Activated naive CD4-positive, alpha-beta T cell treated with anti-CD3 and anti-CD28 coated beads for 36 hours (primary cell): ENCODE data around the gene UNC13C. TPM values are rescaled to one million over a fixed set of nuclear protein-coding genes. Genes with fewer than 3 reads are reported as not detected.
A peak's percentile ranks its signal among the peaks of the same experiment; 100 is the strongest.
"Not testable (repeated sequence)": the region's sequence is repeated elsewhere in the genome, so short reads cannot be mapped to it uniquely, and the experiment has no call there.

ENCODE experiments used
- CTCF ChIA-PET: fragments of 350-600 bp; sonication (Branson Sonifier 250); formaldehyde crosslinking; loops from one replicate; lab custom pipeline; 2021; ENCODE audit warnings: antibody characterized with exemption; lab: Charles Lee
- DNase-seq: peaks from one replicate; pipeline ENCODE4 v3.0.0-alpha.2; 2020
- H3K27ac Mint-ChIP-seq: one replicate; pipeline ENCODE4 v1.8.0; 2021; ENCODE audit warnings: mild to moderate bottlenecking, mixed read lengths
- H3K27me3 Mint-ChIP-seq: one replicate; pipeline ENCODE4 v1.8.0; 2021; ENCODE audit warnings: low read depth, mixed read lengths
- H3K36me3 Mint-ChIP-seq: one replicate; pipeline ENCODE4 v1.8.0; 2021; ENCODE audit warnings: low read depth, mixed read lengths
- H3K4me1 Mint-ChIP-seq: one replicate; pipeline ENCODE4 v1.8.0; 2021; ENCODE audit warnings: low read depth, mixed read lengths
- H3K4me3 Mint-ChIP-seq: one replicate; pipeline ENCODE4 v1.8.0; 2021; ENCODE audit warnings: mild to moderate bottlenecking, moderate library complexity, mixed read lengths
- H3K9me3 Mint-ChIP-seq: one replicate; pipeline ENCODE4 v1.8.0; 2021; ENCODE audit warnings: mixed read lengths
- intact Hi-C: fragments of 100-400 bp; cut with micrococcal nuclease; formaldehyde crosslinking; loops from one replicate; pipeline ENCODE4 v1.15.1; 2023
- total RNA-seq, 2 experiments: library from RNA; stranded (reverse); gene quantifications; one replicate each; pipeline ENCODE4 v1.2.3, GENCODE V29; 2021

The UNC13C gene
- not detected for total RNA-seq

GRCh38 chr15:53978253-53978906 lies at the start of gene UNC13C:
Gene UNC13C (plus strand): TSS chr15:53978441. CDS start chr15:54012904, 34,463 bp downstream.
- DNase-seq, result peak; percentile 8
- CTCF ChIA-PET, result no interaction called here
- H3K27ac Mint-ChIP-seq, result no peak within 1 kb of the TSS
- H3K36me3 Mint-ChIP-seq, result no peaks in the 10 kb centered on the region
- H3K9me3 Mint-ChIP-seq, result no peaks in the 10 kb centered on the region
- H3K4me3 Mint-ChIP-seq, result no peak within 1 kb of the TSS
- intact Hi-C loops, result loop anchor here (5.0 kb wide), 1 partner anchor 1186 kb away; the partner anchor contains the start of gene ONECUT1
- peaks cover 31% of the 10 kb centered on the region for H3K27me3 Mint-ChIP-seq
- peaks cover 9% of the 10 kb centered on the region for H3K4me1 Mint-ChIP-seq

DNA sequence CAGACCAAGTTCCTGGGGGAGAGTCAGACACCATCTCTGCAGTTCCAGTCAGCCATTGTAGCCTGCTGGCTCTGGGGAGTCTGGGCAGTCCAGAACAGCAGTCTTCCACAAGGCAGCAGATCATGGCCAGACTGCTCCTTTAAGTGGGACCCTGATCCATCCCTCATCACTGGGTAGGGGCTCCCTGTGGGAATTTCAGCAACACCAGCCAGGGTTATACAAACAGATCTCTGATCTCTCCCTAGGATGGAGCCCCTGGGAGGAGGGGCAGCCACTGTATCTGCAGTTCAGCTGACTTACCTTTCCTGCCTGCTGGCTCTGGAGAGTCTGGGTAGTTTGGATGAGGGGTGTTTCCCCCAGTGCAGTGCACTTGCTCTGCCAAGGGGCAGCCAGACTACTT lies 42.1 kb upstream of the UNC13C start:
- no peaks in the 10 kb centered on the region for H3K4me1 Mint-ChIP-seq
- DNase-seq, result no peak
- H3K27me3 Mint-ChIP-seq, result no peaks in the 10 kb centered on the region
- no peak overlapping the region for H3K4me3 Mint-ChIP-seq
- no peaks in the 10 kb centered on the region for H3K36me3 Mint-ChIP-seq
- CTCF ChIA-PET, result no interaction called here
- no peak overlapping the region for H3K27ac Mint-ChIP-seq
- H3K9me3 Mint-ChIP-seq, result peaks cover 30% of the 10 kb centered on the region
- intact Hi-C loops, result no loop called here

DNA sequence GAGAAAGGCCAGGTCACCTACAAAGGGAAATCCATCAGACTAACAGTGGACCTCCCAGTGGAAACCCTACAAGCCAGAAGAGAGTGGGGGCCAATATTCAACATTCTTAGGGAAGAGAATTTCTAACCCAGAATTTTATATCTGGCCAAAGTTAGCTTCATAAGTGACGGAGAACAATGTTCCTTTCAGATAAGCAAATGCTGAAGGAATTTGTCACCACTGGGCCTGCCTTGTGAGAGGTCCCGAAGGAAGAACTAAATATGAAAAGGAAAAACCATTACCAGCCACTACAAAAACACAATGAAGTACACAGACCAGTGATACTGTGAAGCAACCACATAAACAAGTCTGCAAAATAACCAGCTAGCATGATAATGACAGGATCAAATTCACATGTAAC lies 40.6 kb upstream of the UNC13C start:
- H3K27ac Mint-ChIP-seq, H3K36me3 Mint-ChIP-seq, DNase-seq, H3K27me3 Mint-ChIP-seq, H3K4me3 Mint-ChIP-seq, H3K4me1 Mint-ChIP-seq, intact Hi-C loops: not testable (repeated sequence)
- H3K9me3 Mint-ChIP-seq, result peaks cover 30% of the 10 kb centered on the region
- CTCF ChIA-PET, result interaction anchor here (0.6 kb wide), 1 partner anchor 899 kb away, joined by 3 read pairs; no protein-coding TSS in a partner anchor

GRCh38 chr15:53950572-53950971 lies 27.7 kb upstream of the UNC13C start:
- no peak overlapping the region for H3K27ac Mint-ChIP-seq

DNA sequence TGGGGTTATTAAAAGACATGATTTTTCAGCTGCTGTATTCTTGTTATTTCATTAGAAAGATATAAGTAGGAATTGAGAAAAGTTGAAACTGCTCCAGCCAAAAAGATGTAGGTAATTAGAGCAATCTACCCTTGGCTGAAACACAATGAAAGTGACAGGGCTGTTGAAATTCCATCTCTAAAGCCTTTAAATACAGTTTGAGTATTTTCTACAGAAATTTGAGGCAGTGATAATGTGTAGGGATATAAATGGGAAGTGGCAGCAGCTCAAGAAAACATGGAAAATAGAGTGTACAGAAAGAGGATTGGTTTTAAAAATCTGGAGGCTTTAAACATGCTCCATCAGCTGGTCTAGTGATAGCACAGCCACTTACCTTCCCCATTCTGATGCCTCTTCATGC lies 22.8 kb upstream of the UNC13C start:
- DNase-seq, result no peak
- Mint-ChIP-seq H3K36me3 (no peaks in the 10 kb centered on the region), H3K9me3 (no peaks in the 10 kb centered on the region), H3K4me3 (no peak overlapping the region), H3K27ac (no peak overlapping the region), H3K4me1 (no peaks in the 10 kb centered on the region), H3K27me3 (peaks cover 4% of the 10 kb centered on the region)
- CTCF ChIA-PET, result no interaction called here
- intact Hi-C loops, result no loop called here

More at GRCh38 chr15:53950572-53950971, 27.7 kb upstream of the UNC13C start:
- CTCF ChIA-PET, result no interaction called here
- Mint-ChIP-seq H3K36me3 (no peaks in the 10 kb centered on the region), H3K9me3 (peaks cover 9% of the 10 kb centered on the region), H3K27me3 (peaks cover 2% of the 10 kb centered on the region), H3K4me3 (no peak overlapping the region), H3K4me1 (no peaks in the 10 kb centered on the region)
- no peak for DNase-seq
- intact Hi-C loops, result no loop called here

GRCh38 chr15:53962646-53963561 lies 15.3 kb upstream of the UNC13C start:
- DNase-seq, result peak; percentile 56
- intact Hi-C loops, result loop anchor here (1.0 to 5.0 kb wide), 4 partner anchors 1146 to 1474 kb away; no protein-coding TSS in a partner anchor
- Mint-ChIP-seq H3K4me3 (no peak overlapping the region), H3K4me1 (no peaks in the 10 kb centered on the region), H3K36me3 (no peaks in the 10 kb centered on the region), H3K27me3 (peaks cover 9% of the 10 kb centered on the region), H3K9me3 (no peaks in the 10 kb centered on the region), H3K27ac (no peak overlapping the region)
- CTCF ChIA-PET, result interaction anchor here (0.5 to 1.1 kb wide), 2 partner anchors 18 to 1477 kb away, joined by 3 to 5 read pairs; no protein-coding TSS in a partner anchor

DNA sequence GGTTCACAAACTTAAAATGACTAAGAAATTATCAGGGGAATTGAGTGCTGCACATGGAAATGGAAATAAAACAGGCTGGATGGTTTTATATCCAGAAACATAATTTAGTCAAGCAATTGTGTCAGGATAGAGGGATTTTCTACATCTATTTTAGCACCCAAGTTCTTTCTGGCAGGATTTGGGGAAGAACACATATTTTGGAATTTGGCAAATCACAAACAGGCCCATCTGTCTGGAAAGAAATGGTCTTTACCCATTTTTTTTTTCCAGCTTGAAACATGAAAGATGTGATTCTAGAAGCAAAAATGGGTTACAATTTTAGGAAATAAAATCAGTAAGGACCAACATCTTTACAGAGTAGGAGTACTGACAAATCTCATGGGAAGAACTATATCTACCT lies 14.4 kb upstream of the UNC13C start:
- Mint-ChIP-seq H3K36me3 (no peaks in the 10 kb centered on the region), H3K9me3 (no peaks in the 10 kb centered on the region), H3K27ac (no peak overlapping the region), H3K27me3 (peaks cover 8% of the 10 kb centered on the region), H3K4me3 (no peak overlapping the region), H3K4me1 (no peaks in the 10 kb centered on the region)
- CTCF ChIA-PET, result interaction anchor here (0.5 to 1.1 kb wide), 3 partner anchors 19 to 1476 kb away, joined by 3 to 5 read pairs (median 3); no protein-coding TSS in a partner anchor
- no peak for DNase-seq
- intact Hi-C loops, result loop anchor here (1.0 to 5.0 kb wide), 4 partner anchors 1146 to 1474 kb away; no protein-coding TSS in a partner anchor

DNA sequence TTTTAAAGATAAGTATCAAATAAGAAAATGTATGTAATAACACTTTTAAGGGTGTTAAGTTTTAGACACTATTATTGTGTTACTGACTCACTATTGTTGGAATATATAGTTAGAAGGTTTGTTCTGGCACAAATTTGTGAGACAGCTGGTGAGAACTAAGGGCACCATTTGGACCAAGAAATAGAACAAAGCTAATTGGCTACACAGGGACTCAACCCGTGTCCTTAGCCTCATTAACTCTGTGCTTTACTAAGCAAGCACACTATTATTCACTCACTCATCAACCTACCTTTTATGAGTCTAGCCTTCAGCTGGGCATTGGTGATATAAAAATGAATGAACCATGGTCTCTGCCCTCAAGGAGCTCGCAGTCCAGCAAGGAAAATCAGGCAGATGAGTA lies 4.1 kb upstream of the UNC13C start:
- Mint-ChIP-seq H3K36me3 (no peaks in the 10 kb centered on the region), H3K27me3 (peaks cover 27% of the 10 kb centered on the region), H3K27ac (no peak overlapping the region), H3K4me1 (peaks cover 9% of the 10 kb centered on the region), H3K9me3 (no peaks in the 10 kb centered on the region), H3K4me3 (no peak overlapping the region)
- DNase-seq, result no peak
- CTCF ChIA-PET, result no interaction called here
- intact Hi-C loops, result no loop called here

DNA sequence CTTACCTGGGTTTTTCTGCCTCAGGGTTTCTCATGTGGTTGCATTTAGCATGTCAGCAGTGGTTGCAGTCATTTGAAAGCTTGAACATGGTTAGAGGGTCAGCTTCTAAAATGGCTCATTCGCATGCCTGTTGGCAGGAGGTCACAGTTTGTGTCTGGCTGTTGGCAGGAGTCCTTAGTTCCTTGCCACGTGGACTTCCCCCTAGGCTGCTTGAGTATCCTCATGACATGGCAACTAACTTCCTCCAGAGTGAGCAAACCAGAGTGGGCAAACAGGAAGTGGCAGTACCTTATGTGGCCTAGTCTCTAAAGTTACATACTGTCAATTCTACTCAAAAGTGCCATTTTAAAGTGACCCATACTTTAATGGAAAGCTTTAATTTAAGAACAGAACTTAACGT lies 3.4 kb upstream of the UNC13C start:
- Mint-ChIP-seq H3K4me3 (no peak overlapping the region), H3K27ac (no peak overlapping the region), H3K4me1 (peaks cover 9% of the 10 kb centered on the region), H3K36me3 (no peaks in the 10 kb centered on the region), H3K27me3 (peaks cover 31% of the 10 kb centered on the region), H3K9me3 (no peaks in the 10 kb centered on the region)
- intact Hi-C loops, result loop anchor here (5.0 kb wide), 1 partner anchor 1183 kb away; the partner anchor contains the start of gene ONECUT1
- no peak for DNase-seq
- CTCF ChIA-PET, result interaction anchor here (0.7 kb wide), 1 partner anchor 1138 kb away, joined by 5 read pairs; no protein-coding TSS in a partner anchor

GRCh38 chr15:53976844-53977392 lies 1.3 kb upstream of the UNC13C start:
- intact Hi-C loops, result loop anchor here (5.0 kb wide), 1 partner anchor 1185 kb away; the partner anchor contains the start of gene ONECUT1

GRCh38 chr15:53979051-53979788 lies 979 bp downstream of the UNC13C start:
- Mint-ChIP-seq H3K27ac (no peak overlapping the region), H3K4me3 (no peak overlapping the region), H3K9me3 (no peaks in the 10 kb centered on the region), H3K27me3 (peaks cover 31% of the 10 kb centered on the region), H3K36me3 (no peaks in the 10 kb centered on the region), H3K4me1 (peaks cover 9% of the 10 kb centered on the region)
- DNase-seq, result no peak
- intact Hi-C loops, result loop anchor here (5.0 kb wide), 1 partner anchor 1187 kb away; the partner anchor contains the start of gene ONECUT1
- CTCF ChIA-PET, result no interaction called here

More at GRCh38 chr15:53976844-53977392, 1.3 kb upstream of the UNC13C start:
- H3K36me3 Mint-ChIP-seq, result no peaks in the 10 kb centered on the region
- CTCF ChIA-PET, result interaction anchor here (0.5 kb wide), 1 partner anchor 291 kb away, joined by 3 read pairs; no protein-coding TSS in a partner anchor
- no peaks in the 10 kb centered on the region for H3K9me3 Mint-ChIP-seq
- peaks cover 9% of the 10 kb centered on the region for H3K4me1 Mint-ChIP-seq
- H3K27me3 Mint-ChIP-seq, result peaks cover 33% of the 10 kb centered on the region
- no peak overlapping the region for H3K4me3 Mint-ChIP-seq
- no peak for DNase-seq
- no peak overlapping the region for H3K27ac Mint-ChIP-seq
